GM12864 (cell line): ENCODE measurements around the gene FSTL5.

Experiments used
- DNase-seq: peaks from one replicate; pipeline ENCODE4 v3.0.0-alpha.2; 2011; ENCODE audit warnings: low read depth
- H3K4me3 ChIP-seq: 2 replicates; pipeline ENCODE4 v1.5.1; 2011; ENCODE audit warnings: mild to moderate bottlenecking, low read depth, low read length, control low read depth
- TF ChIP-seq, protein P1 (sequence below): IDR thresholded peaks from 2 replicates; pipeline ENCODE4 v1.5.1; 2011; ENCODE audit warnings: low read depth, mild to moderate bottlenecking, moderate library complexity, low read length, control low read depth, inconsistent platforms; ENCODE audit errors: missing control alignments

FSTL5 gene

DNA sequence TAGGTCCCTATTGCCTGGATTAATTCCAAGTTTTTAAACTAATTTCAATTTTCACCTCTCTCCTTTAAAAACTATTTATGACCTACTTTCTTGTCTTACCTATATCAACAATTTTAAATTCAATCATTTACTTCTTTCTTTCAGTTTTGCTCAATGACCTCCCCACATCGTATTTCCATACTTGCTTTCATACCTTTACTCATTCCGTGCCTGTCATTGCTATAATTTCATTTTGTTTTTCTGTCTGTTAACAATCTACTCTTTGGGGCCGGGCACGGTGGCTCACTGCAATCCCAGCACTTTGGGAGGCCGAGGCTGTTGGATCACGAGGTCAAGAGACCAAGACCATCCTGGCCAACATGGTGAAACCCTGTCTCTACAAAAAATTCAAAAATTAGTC is 781.1 kb downstream of the FSTL5 start:
- DNase-seq: no peak
- TF ChIP-seq, protein P1, sequence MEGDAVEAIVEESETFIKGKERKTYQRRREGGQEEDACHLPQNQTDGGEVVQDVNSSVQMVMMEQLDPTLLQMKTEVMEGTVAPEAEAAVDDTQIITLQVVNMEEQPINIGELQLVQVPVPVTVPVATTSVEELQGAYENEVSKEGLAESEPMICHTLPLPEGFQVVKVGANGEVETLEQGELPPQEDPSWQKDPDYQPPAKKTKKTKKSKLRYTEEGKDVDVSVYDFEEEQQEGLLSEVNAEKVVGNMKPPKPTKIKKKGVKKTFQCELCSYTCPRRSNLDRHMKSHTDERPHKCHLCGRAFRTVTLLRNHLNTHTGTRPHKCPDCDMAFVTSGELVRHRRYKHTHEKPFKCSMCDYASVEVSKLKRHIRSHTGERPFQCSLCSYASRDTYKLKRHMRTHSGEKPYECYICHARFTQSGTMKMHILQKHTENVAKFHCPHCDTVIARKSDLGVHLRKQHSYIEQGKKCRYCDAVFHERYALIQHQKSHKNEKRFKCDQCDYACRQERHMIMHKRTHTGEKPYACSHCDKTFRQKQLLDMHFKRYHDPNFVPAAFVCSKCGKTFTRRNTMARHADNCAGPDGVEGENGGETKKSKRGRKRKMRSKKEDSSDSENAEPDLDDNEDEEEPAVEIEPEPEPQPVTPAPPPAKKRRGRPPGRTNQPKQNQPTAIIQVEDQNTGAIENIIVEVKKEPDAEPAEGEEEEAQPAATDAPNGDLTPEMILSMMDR: no peak
- H3K4me3 ChIP-seq: no peak overlapping the region

DNA sequence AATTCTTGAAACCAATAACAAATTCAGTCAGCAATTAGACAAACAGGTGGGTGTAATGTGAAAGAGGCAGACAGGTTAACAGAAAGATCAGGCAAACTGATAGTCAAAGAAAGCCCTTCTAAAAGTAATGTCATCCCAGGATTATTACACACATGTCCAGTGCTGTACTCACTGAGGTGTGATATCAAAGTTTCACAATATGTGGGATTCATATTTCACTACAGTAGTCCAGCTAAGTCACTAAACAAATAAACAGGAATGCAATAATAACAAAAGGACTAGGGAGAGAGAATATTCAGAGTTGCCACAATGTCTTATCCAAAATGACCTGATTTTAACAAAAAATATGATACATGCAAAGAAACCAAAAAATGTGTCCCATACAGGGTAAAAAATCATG is 787.5 kb downstream of the FSTL5 start:
- no peak for DNase-seq
- TF ChIP-seq, protein P1: no peak
- no peak overlapping the region for H3K4me3 ChIP-seq

DNA sequence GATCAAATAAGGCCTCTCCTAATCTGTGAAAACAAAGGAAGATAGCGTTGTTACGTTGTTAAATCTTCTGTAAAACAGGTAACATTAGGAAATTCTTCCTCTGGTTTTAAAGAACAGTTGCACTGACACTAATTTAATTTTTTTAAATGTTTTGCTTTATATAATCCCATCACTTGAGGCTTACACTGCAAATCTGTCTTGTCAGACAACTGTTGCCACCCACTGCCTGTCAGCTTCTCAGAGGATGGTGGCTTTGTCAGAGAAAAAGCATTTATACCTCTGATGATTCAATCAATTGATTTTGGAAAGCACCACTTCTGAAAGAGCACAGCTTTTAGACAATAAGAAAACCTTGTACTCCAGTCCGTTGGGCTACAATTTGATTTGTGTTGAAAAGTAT is 799.1 kb downstream of the FSTL5 start:
- DNase-seq: no peak
- no peak overlapping the region for H3K4me3 ChIP-seq
- TF ChIP-seq, protein P1: no peak

DNA sequence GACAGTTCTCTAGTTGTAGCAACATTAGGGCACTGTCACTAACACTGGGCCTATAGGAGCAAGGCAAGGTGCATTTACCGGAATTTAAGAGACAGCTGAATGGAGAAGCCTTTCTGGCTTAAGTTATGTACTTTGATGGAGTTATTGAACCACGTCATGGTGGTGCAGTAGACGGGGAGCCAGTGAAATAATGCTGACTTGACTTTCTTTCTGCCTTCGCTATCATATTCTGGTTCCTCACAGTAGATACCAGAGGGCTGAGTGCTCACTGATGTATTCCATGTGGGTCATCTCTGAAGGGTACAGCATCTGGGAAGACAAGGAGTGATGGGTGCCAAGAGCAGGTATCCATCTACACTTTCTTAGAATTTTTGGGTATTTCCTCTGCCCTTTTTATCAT is 802.8 kb downstream of the FSTL5 start:
- TF ChIP-seq, protein P1: no peak
- no peak for DNase-seq
- no peak overlapping the region for H3K4me3 ChIP-seq

DNA sequence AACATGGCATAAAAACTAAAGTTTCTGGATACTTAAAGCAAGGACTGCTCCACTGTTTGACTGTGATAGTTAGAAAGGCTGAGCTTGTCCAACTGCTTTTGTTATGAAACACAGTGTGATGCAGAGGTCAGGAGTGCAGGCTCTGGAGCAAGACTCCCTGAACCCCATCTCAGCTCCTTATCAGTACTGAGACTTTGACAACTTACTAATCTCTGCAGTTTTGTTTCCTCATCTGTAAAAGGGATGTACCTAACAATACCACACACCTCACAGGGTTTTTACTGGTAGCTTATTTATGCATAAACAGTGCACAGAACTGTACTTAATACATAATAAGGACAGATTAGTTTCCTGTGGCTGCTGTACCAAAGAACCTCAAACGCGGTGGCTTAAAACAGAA is 804.3 kb downstream of the FSTL5 start:
- DNase-seq: no peak
- TF ChIP-seq, protein P1: no peak
- H3K4me3 ChIP-seq: no peak overlapping the region

DNA sequence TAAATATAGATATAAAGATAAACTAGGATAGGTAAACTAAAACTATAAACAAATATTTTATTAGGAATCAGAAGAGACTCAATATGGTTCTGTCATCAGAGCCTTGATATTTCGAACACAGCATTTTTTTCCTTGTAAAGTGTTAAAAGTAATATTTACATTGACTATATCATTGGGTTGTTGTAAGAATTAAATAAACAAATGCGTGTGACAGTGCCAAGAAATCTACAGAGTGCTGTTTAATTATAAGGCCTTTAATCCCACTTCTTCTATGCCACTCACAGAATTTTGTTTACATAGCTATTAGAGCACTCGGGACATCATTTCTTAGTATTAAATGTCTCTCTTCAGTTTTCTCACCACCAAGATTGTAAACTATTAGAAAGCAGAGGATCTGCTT is 807.4 kb downstream of the FSTL5 start:
- DNase-seq: no peak
- TF ChIP-seq, protein P1: no peak
- H3K4me3 ChIP-seq: no peak overlapping the region

DNA sequence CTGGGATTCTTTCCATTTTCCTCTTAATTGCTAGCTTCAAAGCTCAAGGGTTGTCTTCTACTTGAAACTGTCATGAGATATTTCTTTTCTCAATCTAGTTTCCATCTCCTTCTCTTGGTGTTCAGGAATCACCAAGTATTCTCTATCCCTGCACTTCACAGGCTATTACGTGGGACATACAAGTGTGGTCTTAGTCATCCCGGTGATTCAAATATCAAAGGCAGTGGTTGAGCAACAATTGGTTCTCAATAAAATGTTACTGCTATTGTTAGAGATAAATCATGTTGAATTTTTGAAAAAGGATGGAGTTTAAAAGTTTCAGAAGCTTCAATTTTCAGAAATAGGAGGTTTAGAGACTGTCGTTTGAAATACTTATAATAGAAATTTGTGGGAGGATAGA is 812.9 kb downstream of the FSTL5 start:
- TF ChIP-seq, protein P1: no peak
- no peak overlapping the region for H3K4me3 ChIP-seq

More for the DNA sequence above, 812.9 kb downstream of the FSTL5 start:
- DNase-seq: no peak
